Activated effector memory CD4-positive, alpha-beta T cell treated with Interleukin-2 at 50 U/mL for 16 hours (primary cell): ENCODE data around the gene PLOD1.
"Not testable (repeated sequence)": the region's sequence is repeated elsewhere in the genome, so short reads cannot be mapped to it uniquely, and the experiment has no call there.

Source experiments
- DNase-seq: peaks from one replicate; pipeline ENCODE4 v3.0.0-alpha.2; 2020

PLOD1 gene

GRCh38 chr1:11934302-11935056 is at the start of gene PLOD1:
Gene PLOD1, plus strand, starts transcription at chr1:11934717. Its CDS starts 63 bp downstream, at chr1:11934780.
- DNase-seq = peak; percentile 86

GRCh38 chr1:11885916-11886315 is 48.6 kb upstream of the PLOD1 start:
- no peak for DNase-seq

- no peak for DNase-seq
Observed at GRCh38 chr1:11886986-11887665, 47.4 kb upstream of the PLOD1 start.

GRCh38 chr1:11887666-11888007 is 46.9 kb upstream of the PLOD1 start:
- DNase-seq = no peak

- no peak for DNase-seq
Observed at GRCh38 chr1:11888206-11888876, 46.2 kb upstream of the PLOD1 start.

GRCh38 chr1:11888877-11889208 is 45.7 kb upstream of the PLOD1 start:
- no peak for DNase-seq

- DNase-seq = no peak
Observed at GRCh38 chr1:11891433-11892186, 42.9 kb upstream of the PLOD1 start.

GRCh38 chr1:11893907-11894251 is 40.6 kb upstream of the PLOD1 start:
- peak; percentile 51 for DNase-seq

GRCh38 chr1:11894501-11894900 is 40.0 kb upstream of the PLOD1 start:
- not testable (repeated sequence) for DNase-seq

GRCh38 chr1:11898086-11898785 is 36.3 kb upstream of the PLOD1 start:
- no peak for DNase-seq

GRCh38 chr1:11898831-11899467 is 35.6 kb upstream of the PLOD1 start:
- DNase-seq = no peak

GRCh38 chr1:11901446-11901845 is 33.1 kb upstream of the PLOD1 start:
- not testable (repeated sequence) for DNase-seq

- DNase-seq = no peak
Observed at GRCh38 chr1:11903210-11903609, 31.3 kb upstream of the PLOD1 start.

- DNase-seq = not testable (repeated sequence)
Observed at GRCh38 chr1:11904156-11904555, 30.4 kb upstream of the PLOD1 start.

GRCh38 chr1:11904978-11905377 is 29.5 kb upstream of the PLOD1 start:
- no peak for DNase-seq

GRCh38 chr1:11906870-11907269 is 27.6 kb upstream of the PLOD1 start:
- no peak for DNase-seq

- DNase-seq = peak; percentile 82
Observed at GRCh38 chr1:11907275-11908094, 27.0 kb upstream of the PLOD1 start.

- no peak for DNase-seq
Observed at GRCh38 chr1:11908095-11908675, 26.3 kb upstream of the PLOD1 start.

- DNase-seq = not testable (repeated sequence)
Observed at GRCh38 chr1:11910914-11911228, 23.6 kb upstream of the PLOD1 start.

GRCh38 chr1:11912000-11912399 is 22.5 kb upstream of the PLOD1 start:
- no peak for DNase-seq
